Adrenal gland (tissue), 12 donors: Measurements from ENCODE around the gene ADAMTS16. TPM values are rescaled to one million over a fixed set of nuclear protein-coding genes. Genes with fewer than 3 reads are reported as not detected.

ENCODE experiments used
- DNase-seq, 7 donors: peaks; one replicate each; pipeline ENCODE4 v3.0.0-alpha.2; 2019 to 2020
- H3K27ac ChIP-seq, 5 donors: fragments of 200-600 bp; sonication (generic) in 4 of 5; 1 replicate in 3 of 5; 2 replicates in 2 of 5; pipeline versions ENCODE4 v1.5.1 to v1.8.0; 2016 to 2020; ENCODE audit warnings: mild to moderate bottlenecking in 1 of 5
- H3K27me3 ChIP-seq: fragments of 200-600 bp; 2 replicates; pipeline ENCODE4 v1.8.0; 2021
- H3K36me3 ChIP-seq, 2 donors: fragments of 200-600 bp; replicated peaks in 1 of 2; 1 replicate in 1 of 2; 2 replicates in 1 of 2; pipeline versions ENCODE4 v1.5.1 to v1.8.0; 2018 to 2022
- H3K4me1 ChIP-seq, 2 donors: fragments of 200-600 bp; replicated peaks in 1 of 2; 1 replicate in 1 of 2; 2 replicates in 1 of 2; pipeline versions ENCODE4 v1.5.1 to v1.8.0; 2018 to 2021
- H3K4me3 ChIP-seq, 4 donors: fragments of 200-600 bp; sonication (generic) in 3 of 4; one replicate each; pipeline ENCODE4 v1.5.1; 2016 to 2018
- H3K9me3 ChIP-seq, 3 donors: fragments of 200-600 bp; sonication (generic) in 1 of 3; replicated peaks in 1 of 3; 1 replicate in 2 of 3; 2 replicates in 1 of 3; pipeline versions ENCODE4 v1.5.1 to v1.8.0; 2016 to 2021
- CTCF ChIP-seq, 6 experiments: fragments of 450-650 bp in 4 of 6; fragments of 200-600 bp in 2 of 6; sonication (generic) in 1 of 6; IDR thresholded peaks; 1 replicate in 5 of 6; 2 replicates in 1 of 6; pipeline versions ENCODE4 v1.5.1 to v1.8.0; 2016 to 2021; ENCODE audit warnings: antibody characterized with exemption in 6 of 6, mild to moderate bottlenecking in 2 of 6, moderate library complexity in 1 of 6
- POLR2A ChIP-seq, 2 donors: fragments of 450-650 bp; IDR thresholded peaks; one replicate each; pipeline ENCODE4 v1.6.1; 2017; ENCODE audit warnings: antibody characterized with exemption in 2 of 2, mild to moderate bottlenecking in 2 of 2, moderate library complexity in 1 of 2
- WGBS, 4 donors: extraction: QIAGEN DNeasy Blood & Tissue Kit in 2 of 4; methylation state at CpG; one replicate each; pipeline versions ENCODE4 v1.1.5 to v1.1.7; 2013 to 2017; 5-methylcytosine and 5-hydroxymethylcytosine counted together
- intact Hi-C, 2 donors: fragments of 100-400 bp; cut with DNase I; formaldehyde crosslinking; loops; one replicate each; pipeline versions ENCODE4 v1.14.1 to v1.15.0; 2022 to 2023
- polyA plus RNA-seq, 3 donors: library from polyadenylated mRNA; stranded (reverse); fragments of 200-250 nt in 2 of 3; fragments of 350-450 nt in 1 of 3; fragmentation: Illumina TruSeq in 1 of 3; extraction: RNeasy Lipid Tissue Mini Kit (QIAGEN cat#74804) in 1 of 3; gene quantifications; one replicate each; pipeline ENCODE4 v1.2.3, GENCODE V29; 2013 to 2014
- total RNA-seq, 9 donors: library from RNA; depleted of rRNA in 4 of 9; stranded (reverse); fragments of >200 nt in 4 of 9; fragments of 120-200 nt in 1 of 9; fragmentation: NEBNext Ultra II Directional in 1 of 9; extraction: Animal tissue kit (Norgen Biotek cat#: 25700) in 1 of 9; gene quantifications; one replicate each; pipeline versions ENCODE4 v1.1.0 to v1.2.4, GENCODE V29; 2013 to 2023
- donor health status: healthy with polysubstance abuse.
- donor health status: Bipolar disorder and iron deficiency.
- donor health status: DM: yes; HTN: yes; CAD: no.
- donor health status: DM: no; HTN: no; CAD: no.
- donor health status: DM: no; HTN: no; CAD: no.
- donor health status: DM: yes; HTN: yes; CAD: no.

Gene ADAMTS16
- total and polyA plus RNA-seq, 12 donors, result 0.07 to 3.7 (median 0.19) TPM; not detected in 8

GRCh38 chr5:5326115-5326758 is 186.1 kb downstream of the ADAMTS16 start:
- intact Hi-C loops, result no loop called here
- H3K4me3 ChIP-seq, result no peak overlapping the region
- no peaks in the 10 kb centered on the region for H3K27me3 ChIP-seq
- TF ChIP-seq POLR2A (IDR thresholded peaks at IDR 0.05), result no peak
- no peak for TF ChIP-seq CTCF (IDR thresholded peaks at IDR 0.05)
- no peak for DNase-seq
- H3K9me3 ChIP-seq, result no peaks in the 10 kb centered on the region
- 45 to 70% (median 59%) methylated on average over 6 to 9 of the region's 9 CpGs for WGBS, 4 donors
- no peaks in the 10 kb centered on the region for H3K4me1 ChIP-seq
- no peak overlapping the region for H3K27ac ChIP-seq
- no peaks in the 10 kb centered on the region for H3K36me3 ChIP-seq

- no peak for DNase-seq
- 81 to 87% (median 85%) methylated on average over 4 to 8 of the region's 8 CpGs for WGBS, 4 donors
- no peaks in the 10 kb centered on the region for H3K36me3 ChIP-seq
- H3K4me1 ChIP-seq, result no peaks in the 10 kb centered on the region
- no peaks in the 10 kb centered on the region for H3K27me3 ChIP-seq
- H3K4me3 ChIP-seq, result no peak overlapping the region
- H3K9me3 ChIP-seq, result no peaks in the 10 kb centered on the region
- TF ChIP-seq CTCF (IDR thresholded peaks at IDR 0.05) (no peak), POLR2A (IDR thresholded peaks at IDR 0.05) (no peak)
- intact Hi-C loops, result no loop called here
- no peak overlapping the region for H3K27ac ChIP-seq
Observed at GRCh38 chr5:5327126-5327525, 187.0 kb downstream of the ADAMTS16 start.

GRCh38 chr5:5330728-5331452 is 190.8 kb downstream of the ADAMTS16 start:
- 64 to 94% (median 83%) methylated on average over 4 of the region's 4 CpGs for WGBS, 4 donors
- no peak for TF ChIP-seq CTCF (IDR thresholded peaks at IDR 0.05)
- TF ChIP-seq POLR2A (IDR thresholded peaks at IDR 0.05), result no peak

GRCh38 chr5:5331848-5332247 is 191.7 kb downstream of the ADAMTS16 start:
- intact Hi-C loops, result no loop called here
- no peak for DNase-seq
- Histone ChIP-seq H3K9me3 (no peaks in the 10 kb centered on the region), H3K4me3 (no peak overlapping the region), H3K4me1 (peaks cover 7 to 13% of the 10 kb centered on the region in 2 donors), H3K36me3 (no peaks in the 10 kb centered on the region), H3K27me3 (no peaks in the 10 kb centered on the region), H3K27ac (no peak overlapping the region)
- 80 to 85% (median 82%) methylated on average over 4 to 6 of the region's 6 CpGs for WGBS, 4 donors
- TF ChIP-seq CTCF (IDR thresholded peaks at IDR 0.05), result no peak
- no peak for TF ChIP-seq POLR2A (IDR thresholded peaks at IDR 0.05)

More at GRCh38 chr5:5330728-5331452, 190.8 kb downstream of the ADAMTS16 start:
- Histone ChIP-seq H3K4me3 (no peak overlapping the region), H3K9me3 (no peaks in the 10 kb centered on the region), H3K27me3 (no peaks in the 10 kb centered on the region), H3K36me3 (no peaks in the 10 kb centered on the region), H3K4me1 (peaks cover 4 to 8% of the 10 kb centered on the region in 2 donors), H3K27ac (no peak overlapping the region)
- DNase-seq, result no peak
- intact Hi-C loops, result no loop called here
